Cardiac fibroblast (primary cell): Measurements from ENCODE around the gene SAPCD2.
"Not testable (repeated sequence)": the region's sequence is repeated elsewhere in the genome, so short reads cannot be mapped to it uniquely, and the experiment has no call there.

ENCODE experiments used
- DNase-seq, 2 donors: peaks; one replicate each; pipeline versions ENCODE4 v3.0.0 to v3.0.0-alpha.2; 2010; ENCODE audit warnings: low read depth in 2 of 2
- H3K4me3 ChIP-seq, 2 donors: replicated peaks in 1 of 2; 1 replicate in 1 of 2; 2 replicates in 1 of 2; pipeline ENCODE4 v1.5.1; 2011; ENCODE audit warnings: low read depth in 2 of 2, low read length in 2 of 2, mild to moderate bottlenecking in 2 of 2, moderate library complexity in 1 of 2
- TF ChIP-seq, protein P1 (sequence below): IDR thresholded peaks from one replicate; pipeline ENCODE4 v1.5.1; 2011; ENCODE audit warnings: low read depth, mild to moderate bottlenecking, low read length, inconsistent platforms

SAPCD2 gene

DNA sequence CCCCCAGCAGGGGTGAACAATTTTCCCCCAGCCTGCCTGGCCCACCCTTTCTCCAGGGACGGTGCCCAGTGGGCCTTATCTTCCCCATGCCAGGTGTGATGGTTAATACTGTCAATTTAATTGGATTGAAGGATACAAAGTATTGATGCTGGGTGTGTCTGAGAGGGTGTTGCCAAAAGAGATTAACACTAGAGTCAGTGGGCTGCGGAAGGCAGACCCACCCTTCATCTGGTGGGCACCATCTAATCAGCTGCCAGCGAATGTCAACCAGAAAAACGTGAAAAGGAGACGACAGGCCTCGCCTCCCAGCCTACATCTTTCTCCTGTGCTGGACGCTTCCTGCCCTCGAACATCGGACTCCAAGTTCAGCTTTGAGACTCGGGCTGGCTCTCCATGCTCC lies 32.9 kb downstream of the SAPCD2 start:
- TF ChIP-seq, protein P1, sequence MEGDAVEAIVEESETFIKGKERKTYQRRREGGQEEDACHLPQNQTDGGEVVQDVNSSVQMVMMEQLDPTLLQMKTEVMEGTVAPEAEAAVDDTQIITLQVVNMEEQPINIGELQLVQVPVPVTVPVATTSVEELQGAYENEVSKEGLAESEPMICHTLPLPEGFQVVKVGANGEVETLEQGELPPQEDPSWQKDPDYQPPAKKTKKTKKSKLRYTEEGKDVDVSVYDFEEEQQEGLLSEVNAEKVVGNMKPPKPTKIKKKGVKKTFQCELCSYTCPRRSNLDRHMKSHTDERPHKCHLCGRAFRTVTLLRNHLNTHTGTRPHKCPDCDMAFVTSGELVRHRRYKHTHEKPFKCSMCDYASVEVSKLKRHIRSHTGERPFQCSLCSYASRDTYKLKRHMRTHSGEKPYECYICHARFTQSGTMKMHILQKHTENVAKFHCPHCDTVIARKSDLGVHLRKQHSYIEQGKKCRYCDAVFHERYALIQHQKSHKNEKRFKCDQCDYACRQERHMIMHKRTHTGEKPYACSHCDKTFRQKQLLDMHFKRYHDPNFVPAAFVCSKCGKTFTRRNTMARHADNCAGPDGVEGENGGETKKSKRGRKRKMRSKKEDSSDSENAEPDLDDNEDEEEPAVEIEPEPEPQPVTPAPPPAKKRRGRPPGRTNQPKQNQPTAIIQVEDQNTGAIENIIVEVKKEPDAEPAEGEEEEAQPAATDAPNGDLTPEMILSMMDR: no peak
- no peak for DNase-seq
- no peak overlapping the region for H3K4me3 ChIP-seq

DNA sequence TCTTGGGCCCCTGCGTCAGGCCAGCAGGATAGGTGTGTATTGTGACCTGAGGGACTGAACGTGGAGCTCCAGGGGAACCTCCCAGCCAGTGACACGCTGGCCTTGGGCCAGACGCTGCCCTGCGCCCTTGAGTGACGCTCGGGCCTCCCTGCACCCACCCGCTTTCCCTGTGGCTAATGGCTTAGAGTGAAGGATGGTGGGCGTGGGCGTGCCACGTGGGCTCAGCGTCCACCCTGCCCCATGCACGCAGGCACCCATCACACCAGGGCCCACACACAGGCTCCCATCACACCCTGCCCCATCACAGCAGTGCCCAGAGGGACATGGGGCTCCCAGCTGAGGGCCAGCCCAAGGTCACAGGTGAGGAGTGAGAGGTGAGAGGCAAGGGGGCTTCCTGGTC lies 33.3 kb downstream of the SAPCD2 start:
- TF ChIP-seq, protein P1: no peak
- H3K4me3 ChIP-seq: no peak overlapping the region
- DNase-seq: no peak

- TF ChIP-seq, protein P1: no peak
- no peak for DNase-seq
- H3K4me3 ChIP-seq: no peak overlapping the region
Measured at GRCh38 chr9:137035937-137036336, 34.4 kb downstream of the SAPCD2 start.

DNA sequence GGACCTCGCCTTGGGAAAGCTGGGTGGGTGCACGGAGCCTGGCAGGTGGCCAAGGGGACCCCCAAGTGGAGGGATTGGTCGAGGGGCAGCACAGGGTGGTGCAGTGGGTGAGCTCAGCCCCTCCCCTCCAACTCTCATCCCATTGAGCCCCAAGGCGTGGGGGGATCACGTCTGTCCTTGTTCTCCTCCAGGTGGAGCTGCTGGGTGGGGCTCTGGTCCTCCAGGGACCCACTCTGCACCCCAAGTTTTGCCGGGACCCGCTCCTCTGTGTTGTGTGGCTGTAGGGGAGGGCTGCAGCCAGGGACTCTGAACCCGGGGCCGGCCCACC lies 34.9 kb downstream of the SAPCD2 start:
- no peak overlapping the region for H3K4me3 ChIP-seq
- TF ChIP-seq, protein P1: no peak
- no peak for DNase-seq

DNA sequence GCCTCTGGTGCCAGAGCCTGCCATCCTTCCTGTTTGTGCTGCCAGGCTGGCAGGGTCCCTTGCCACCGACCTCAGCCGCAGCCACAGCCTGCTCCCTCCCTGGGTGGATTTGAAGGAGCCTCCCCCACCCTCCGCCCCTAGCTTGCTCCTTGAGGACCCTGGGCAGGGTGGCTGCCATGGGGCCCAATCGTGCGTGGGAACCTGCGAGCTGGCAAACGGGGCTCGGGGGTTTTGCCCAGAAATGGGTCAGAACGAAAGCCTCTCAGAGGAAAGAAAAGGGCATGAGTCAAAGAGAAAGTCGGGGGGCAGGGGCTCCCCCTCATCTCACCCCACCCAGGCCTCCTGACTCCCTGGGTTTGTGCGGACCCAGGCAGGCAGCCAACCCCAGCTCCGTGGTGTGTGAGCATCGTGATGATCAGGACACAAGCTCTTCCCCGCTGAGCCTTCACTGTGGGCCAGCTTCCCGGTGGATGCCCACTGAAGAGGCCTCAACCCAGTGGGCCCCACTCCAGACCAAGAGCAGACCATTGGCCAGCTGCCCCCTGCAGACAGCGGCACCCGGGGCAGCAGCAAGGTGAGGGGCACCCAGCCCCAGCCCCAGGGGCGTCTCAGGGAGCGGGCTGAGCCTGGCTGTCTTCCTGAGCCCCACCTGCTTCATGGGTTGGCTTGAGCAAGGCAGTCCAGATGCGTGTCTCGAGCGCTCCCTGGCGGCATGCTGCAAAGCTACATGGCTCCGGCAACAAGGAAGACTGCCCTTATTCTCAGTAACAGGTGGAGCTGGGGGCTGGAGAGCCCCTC lies 35.4 kb downstream of the SAPCD2 start:
- DNase-seq: peak; percentile 85 to 88
- no peak overlapping the region for H3K4me3 ChIP-seq
- TF ChIP-seq, protein P1: peak; percentile 96

- H3K4me3 ChIP-seq: no peak overlapping the region
- TF ChIP-seq, protein P1: no peak
- no peak for DNase-seq
Measured at GRCh38 chr9:137034039-137034708, 36.2 kb downstream of the SAPCD2 start.

GRCh38 chr9:137033481-137033880 lies 36.9 kb downstream of the SAPCD2 start:
- H3K4me3 ChIP-seq, DNase-seq: not testable (repeated sequence)
